K562 (cell line): ENCODE measurements around the gene ATG7. TPM values are rescaled to one million over a fixed set of nuclear protein-coding genes. Genes with fewer than 3 reads are reported as not detected.

Experiments used
- ATAC-seq: fragments of 200-7000 bp; cut with Tn5 transposase; 3 replicates; pipeline ENCODE4 v1.9.1; 2020; ENCODE audit warnings: moderate library complexity
- BruUV-seq: library from RNA; stranded (reverse); fragments of 400-500 nt; replicated peaks from 2 replicates; lab custom pipeline; 2021; lab: Mats Ljungman, UMichigan
- CTCF ChIA-PET: fragments of 300-600 bp; formaldehyde crosslinking; extraction: SDS; loops from one replicate; lab custom pipeline; 2021; ENCODE audit warnings: low intra/inter-chr PET ratio; lab: Yijun Ruan, JAX
- POLR2A ChIA-PET: fragments of 300-600, 350-650 bp; sonication (Branson Sonifier 250); formaldehyde crosslinking; extraction: SDS; loops from one replicate; lab custom pipeline; 2021; ENCODE audit warnings: antibody characterized with exemption, inconsistent platforms; lab: Yijun Ruan, JAX
- DNase-seq, 4 experiments: peaks; one replicate each; pipeline versions ENCODE4 v3.0.0 to v3.0.0-alpha.2; 2011 to 2018; ENCODE audit warnings: low spot score in 3 of 4, mixed read lengths in 3 of 4; ENCODE audit errors: extremely low read depth in 1 of 4
- FAIRE-seq: peaks from 2 replicates; lab custom pipeline; 2011; peaks lifted over from hg19 to GRCh38; lab: Jason Lieb, UNC
- H2AFZ ChIP-seq: 2 replicates; pipeline ENCODE4 v1.6.0; 2011; ENCODE audit warnings: low read depth, low read length, control low read depth, inconsistent platforms
- H3K27ac ChIP-seq: fragments of 200-600 bp; 3 replicates; pipeline ENCODE4 v1.8.0; 2011; ENCODE audit warnings: low read depth, mild to moderate bottlenecking, control low read depth, inconsistent platforms, low read length, moderate library complexity, mixed read lengths; ENCODE audit errors: extremely low read depth
- H3K27me3 ChIP-seq, 2 experiments: fragments of 300-600 bp in 1 of 2; 2 replicates in 1 of 2; 3 replicates in 1 of 2; pipeline versions ENCODE4 v1.6.0 to v1.8.0; 2011; ENCODE audit warnings: inconsistent platforms in 2 of 2, low read length in 2 of 2, mild to moderate bottlenecking in 1 of 2, mixed read lengths in 1 of 2, moderate library complexity in 1 of 2; ENCODE audit not compliant: control insufficient read depth in 2 of 2, insufficient read depth in 2 of 2
- H3K36me3 ChIP-seq: fragments of 300-600 bp; 3 replicates; pipeline ENCODE4 v1.8.0; 2011; ENCODE audit warnings: mild to moderate bottlenecking, low read length, inconsistent platforms; ENCODE audit not compliant: control insufficient read depth, insufficient read depth
- H3K4me1 ChIP-seq, 2 experiments: fragments of 200-600 bp in 1 of 2; replicated peaks in 1 of 2; 2 replicates in 1 of 2; 3 replicates in 1 of 2; pipeline versions ENCODE4 v1.5.1 to v1.8.0; 2011; ENCODE audit warnings: inconsistent platforms in 2 of 2, low read length in 2 of 2, mild to moderate bottlenecking in 1 of 2, mixed read lengths in 1 of 2, moderate library complexity in 1 of 2; ENCODE audit not compliant: control insufficient read depth in 2 of 2, insufficient read depth in 2 of 2
- H3K4me2 ChIP-seq: 2 replicates; pipeline ENCODE4 v1.6.1; 2011; ENCODE audit warnings: low read length, control low read depth, inconsistent platforms, mixed read lengths; ENCODE audit not compliant: insufficient read depth
- H3K4me3 ChIP-seq: fragments of 200-600 bp; sonication (generic), shearing (Covaris generic); 2 replicates; pipeline ENCODE4 v1.5.1; 2016; ENCODE audit warnings: control low read depth, inconsistent platforms
- H3K79me2 ChIP-seq: fragments of 200-600 bp; 3 replicates; pipeline ENCODE4 v1.8.0; 2011; ENCODE audit warnings: low read length, inconsistent platforms; ENCODE audit not compliant: control insufficient read depth, insufficient read depth
- H3K9ac ChIP-seq, 2 experiments: 2 replicates each; pipeline versions ENCODE4 v1.6.0 to v1.6.1; 2011; ENCODE audit warnings: low read depth in 2 of 2, low read length in 2 of 2, control low read depth in 1 of 2, inconsistent platforms in 1 of 2, mild to moderate bottlenecking in 1 of 2, mixed read lengths in 1 of 2; ENCODE audit not compliant: insufficient read depth in 1 of 2
- H3K9me1 ChIP-seq: one replicate; pipeline ENCODE4 v1.6.0; 2011; ENCODE audit warnings: inconsistent platforms, mild to moderate bottlenecking, low read length, moderate library complexity; ENCODE audit not compliant: control insufficient read depth, insufficient read depth
- H3K9me3 ChIP-seq: replicated peaks from 2 replicates; pipeline ENCODE4 v1.5.1; 2011; ENCODE audit warnings: low read depth, low read length, inconsistent platforms; ENCODE audit not compliant: control insufficient read depth, insufficient read depth
- H4K20me1 ChIP-seq: replicated peaks from 2 replicates; pipeline ENCODE4 v1.6.1; 2011; ENCODE audit warnings: low read length, inconsistent platforms, mixed read lengths; ENCODE audit not compliant: control insufficient read depth, insufficient read depth
- CHD1 ChIP-seq: fragments of 200-600 bp; sonication (generic); IDR thresholded peaks from one replicate; pipeline ENCODE4 v1.6.1; 2012; ENCODE audit warnings: mild to moderate bottlenecking, moderate library complexity, low read length, inconsistent platforms
- CUX1 ChIP-seq: fragments of 200-800 bp; sonication (Bioruptor generic); IDR thresholded peaks from 2 replicates; pipeline ENCODE4 v1.6.1; 2016; ENCODE audit warnings: missing genetic modification characterization, missing compliant biosample characterization
- ELF1 ChIP-seq: fragments of 200-800 bp; sonication (Bioruptor generic); IDR thresholded peaks from 2 replicates; pipeline ENCODE4 v1.6.1; 2016; ENCODE audit warnings: missing genetic modification characterization, missing compliant biosample characterization
- FOXK1 ChIP-seq: sonication (generic); formaldehyde crosslinking; IDR thresholded peaks from 2 replicates; pipeline ENCODE4 v1.8.0; 2022; ENCODE audit warnings: missing genetic modification reagents, mild to moderate bottlenecking, borderline replicate concordance
- HCFC1 ChIP-seq: IDR thresholded peaks from 2 replicates; pipeline ENCODE4 v1.6.1; 2012; ENCODE audit warnings: low read depth, low read length, improper control_type of control experiment
- HMBOX1 ChIP-seq: sonication (generic); IDR thresholded peaks from 2 replicates; pipeline ENCODE4 v1.6.1; 2016
- KDM1A ChIP-seq, 2 experiments: fragments of 450-650 bp; IDR thresholded peaks; 2 replicates each; pipeline ENCODE4 v1.6.1; 2016; ENCODE audit warnings: mild to moderate bottlenecking in 2 of 2
- PML ChIP-seq: IDR thresholded peaks from 2 replicates; pipeline ENCODE4 v1.6.1; 2012; ENCODE audit warnings: low read length, inconsistent platforms
- RBM25 ChIP-seq: fragments of 200-400 bp; formaldehyde crosslinking; IDR thresholded peaks from 2 replicates; pipeline ENCODE4 v1.6.1; 2018; ENCODE audit warnings: low read length, low read depth, moderate library complexity; ENCODE audit not compliant: severe bottlenecking
- SMAD2 ChIP-seq: fragments of 150-350 bp; IDR thresholded peaks from 2 replicates; pipeline ENCODE4 v1.6.1; 2014; ENCODE audit warnings: low read depth, mild to moderate bottlenecking, low read length
- ZNF121 ChIP-seq: sonication (generic); formaldehyde crosslinking; conservative IDR thresholded peaks from 2 replicates; pipeline ENCODE4 v1.8.0; 2022; ENCODE audit warnings: missing genetic modification reagents
- ZNF143 ChIP-seq: sonication (generic); formaldehyde crosslinking; IDR thresholded peaks from 2 replicates; pipeline ENCODE4 v1.9.0; 2022; ENCODE audit warnings: mild to moderate bottlenecking, missing genetic modification reagents
- ZNF311 ChIP-seq: fragments of 250-450 bp; sonication (Bioruptor Pico); IDR thresholded peaks from 2 replicates; pipeline ENCODE4 v1.4.0; 2020; ENCODE audit warnings: mild to moderate bottlenecking, moderate library complexity
- ZNF431 ChIP-seq: sonication (generic); formaldehyde crosslinking; IDR thresholded peaks from 2 replicates; pipeline ENCODE4 v1.8.0; 2022; ENCODE audit warnings: mild to moderate bottlenecking, missing genetic modification reagents
- WGBS: fragments of 100-300 bp; shearing (Covaris generic); methylation state at CpG from one replicate; pipeline ENCODE4 v1.1.6; 2016; ENCODE audit warnings: low coverage, mixed read lengths; ENCODE audit not compliant: insufficient coverage; ENCODE audit errors: missing lambda C conversion rate; 5-methylcytosine and 5-hydroxymethylcytosine counted together
- in situ Hi-C: fragments of 300-500 bp; cut with MboI; formaldehyde crosslinking; loops from 4 replicates; pipeline ENCODE4 v1.15.0; 2018; ENCODE audit warnings: inconsistent platforms, mixed read lengths
- intact Hi-C: fragments of 100-400 bp; cut with micrococcal nuclease; formaldehyde crosslinking; loops from 2 replicates; pipeline ENCODE4 v1.14.2; 2022
- polyA plus RNA-seq, 8 experiments: library from polyadenylated mRNA; depleted of rRNA in 4 of 8; stranded (reverse) in 5 of 8; unstranded in 3 of 8; fragments of >200 nt; fragmentation: Nextera tagmentation in 2 of 8; fragmentation: Illumina TruSeq in 1 of 8; extraction: Ambion mirVana in 2 of 8; extraction: Trizol in 1 of 8; gene quantifications; 2 replicates each; pipeline versions ENCODE4 v1.2.1 to v1.2.3, GENCODE V29; 2011 to 2014; ENCODE audit warnings: inconsistent platforms in 1 of 8, missing spikeins in 1 of 8
- total RNA-seq, 7 experiments: library from RNA; depleted of rRNA in 6 of 7; stranded (reverse); fragments of >200 nt in 6 of 7; fragmentation: Illumina TruSeq in 2 of 7; extraction: Trizol in 2 of 7; gene quantifications; 2 replicates each; pipeline versions ENCODE4 v1.2.1 to v1.2.3, GENCODE V29; 2011 to 2021; ENCODE audit warnings: low replicate concordance in 1 of 7
- TF ChIP-seq, protein P1 (sequence below): fragments of 250-450 bp; sonication (Bioruptor Pico); IDR thresholded peaks from 2 replicates; pipeline ENCODE4 v1.8.0; 2021; ENCODE audit warnings: mild to moderate bottlenecking, moderate library complexity

The ATG7 gene
- total and polyA plus RNA-seq, 9 of the 15 experiments (the other 6 are each of a cell fraction or from before 2014, with no cell fraction given), result 18.3 to 45.3 (median 33.6) TPM

DNA sequence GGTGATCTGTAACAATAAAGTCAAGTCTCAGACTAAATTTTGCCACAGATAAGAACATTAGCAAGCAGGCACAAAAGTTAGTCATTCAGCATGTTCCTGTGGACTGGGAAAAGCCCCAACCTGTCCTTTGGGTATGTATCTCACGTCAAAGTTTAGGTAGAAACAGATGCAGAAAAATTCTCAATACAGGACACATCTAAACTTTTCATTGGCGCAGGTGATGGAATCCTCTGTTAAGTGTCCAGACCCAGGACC, 120.6 kb downstream of the ATG7 start (continued):
- no peak for TF ChIP-seq FOXK1

GRCh38 chr3:11393401-11393800, 121.2 kb downstream of the ATG7 start:
- Histone ChIP-seq H3K4me2 (no peak overlapping the region), H3K27ac (no peak overlapping the region), H3K9ac (no peak overlapping the region), H3K79me2 (no peaks in the 10 kb centered on the region), H3K9me3 (no peaks in the 10 kb centered on the region), H4K20me1 (no peaks in the 10 kb centered on the region), H3K36me3 (no peaks in the 10 kb centered on the region), H3K9me1 (no peaks in the 10 kb centered on the region), H3K4me3 (no peak overlapping the region), H2AFZ (no peak overlapping the region), H3K27me3 (no peaks in the 10 kb centered on the region), H3K4me1 (no peaks in the 10 kb centered on the region)
- no peak for DNase-seq
- in situ Hi-C loops, result no loop called here
- BruUV-seq, result no TSS peak
- POLR2A ChIA-PET, result no interaction called here
- 79% methylated on average over 3 of the region's 3 CpGs for WGBS
- intact Hi-C loops, result no loop called here
- no peak for ATAC-seq
- no peak for FAIRE-seq
- CTCF ChIA-PET, result no interaction called here
- TF ChIP-seq KDM1A (IDR thresholded peaks at IDR 0.05) (no peak), HCFC1 (no peak), ELF1 (tag) (no peak), PML (no peak), ZNF431 (CRISPR knock-in tag) (no peak), CUX1 (CRISPR knock-in tag) (no peak), ZNF311 (CRISPR knock-in tag) (no peak), HMBOX1 (no peak), RBM25 (no peak), ZNF121 (CRISPR knock-in tag) (no peak), ZNF143 (CRISPR knock-in tag) (no peak), CHD1 (no peak), SMAD2 (no peak)
- TF ChIP-seq, protein P1, sequence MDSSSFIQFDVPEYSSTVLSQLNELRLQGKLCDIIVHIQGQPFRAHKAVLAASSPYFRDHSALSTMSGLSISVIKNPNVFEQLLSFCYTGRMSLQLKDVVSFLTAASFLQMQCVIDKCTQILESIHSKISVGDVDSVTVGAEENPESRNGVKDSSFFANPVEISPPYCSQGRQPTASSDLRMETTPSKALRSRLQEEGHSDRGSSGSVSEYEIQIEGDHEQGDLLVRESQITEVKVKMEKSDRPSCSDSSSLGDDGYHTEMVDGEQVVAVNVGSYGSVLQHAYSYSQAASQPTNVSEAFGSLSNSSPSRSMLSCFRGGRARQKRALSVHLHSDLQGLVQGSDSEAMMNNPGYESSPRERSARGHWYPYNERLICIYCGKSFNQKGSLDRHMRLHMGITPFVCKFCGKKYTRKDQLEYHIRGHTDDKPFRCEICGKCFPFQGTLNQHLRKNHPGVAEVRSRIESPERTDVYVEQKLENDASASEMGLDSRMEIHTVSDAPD, result no peak
